ENCODE results near the gene DYNC1H1. TPM values are rescaled to one million over a fixed set of nuclear protein-coding genes. Genes with fewer than 3 reads are reported as not detected.

The DYNC1H1 gene
- polyA plus RNA-seq, 3 donors, result 324 to 350 (median 327) TPM

DNA sequence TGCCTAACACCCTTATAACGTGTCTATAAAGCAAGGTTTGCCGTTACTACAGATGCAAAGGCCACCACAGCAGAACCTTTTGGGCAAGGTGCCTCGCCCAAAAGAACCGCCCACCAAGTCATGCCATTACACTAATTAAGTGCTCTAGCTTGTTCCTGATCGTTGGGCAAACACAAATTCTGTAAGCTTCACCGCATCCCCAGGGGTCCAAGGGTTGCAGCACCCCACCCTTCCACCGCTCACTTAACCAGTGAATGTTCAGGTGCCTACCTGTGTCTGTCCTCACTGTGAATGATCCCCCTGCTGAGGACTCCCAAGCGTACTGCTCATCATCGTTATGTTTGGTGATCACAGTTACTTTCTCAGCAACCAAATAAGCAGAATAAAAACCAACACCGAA is 121.1 kb downstream of the DYNC1H1 start:
- no peak for DNase-seq (ENCODE audit: low read depth in 3 of 3, low spot score in 2 of 3)

- no peak for DNase-seq (ENCODE audit: low read depth in 3 of 3, low spot score in 2 of 3)
Observed at GRCh38 chr14:102085948-102086708, 121.8 kb downstream of the DYNC1H1 start.

DNA sequence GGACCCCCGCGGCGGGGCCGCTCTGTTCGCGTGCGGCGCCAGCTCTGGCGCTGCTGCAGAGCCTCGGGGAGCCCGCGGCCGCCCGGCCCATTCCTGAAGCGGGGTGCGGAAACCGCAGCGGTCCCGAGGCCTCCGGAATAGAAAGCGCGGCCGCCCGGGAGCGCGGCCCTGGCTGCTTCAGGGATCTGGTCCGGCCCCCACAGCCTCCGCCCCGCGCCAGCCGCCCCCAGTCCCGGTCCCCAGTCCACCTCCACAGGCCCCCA is 122.3 kb downstream of the DYNC1H1 start:
- DNase-seq (ENCODE audit: low read depth in 3 of 3, low spot score in 2 of 3), result no peak

DNA sequence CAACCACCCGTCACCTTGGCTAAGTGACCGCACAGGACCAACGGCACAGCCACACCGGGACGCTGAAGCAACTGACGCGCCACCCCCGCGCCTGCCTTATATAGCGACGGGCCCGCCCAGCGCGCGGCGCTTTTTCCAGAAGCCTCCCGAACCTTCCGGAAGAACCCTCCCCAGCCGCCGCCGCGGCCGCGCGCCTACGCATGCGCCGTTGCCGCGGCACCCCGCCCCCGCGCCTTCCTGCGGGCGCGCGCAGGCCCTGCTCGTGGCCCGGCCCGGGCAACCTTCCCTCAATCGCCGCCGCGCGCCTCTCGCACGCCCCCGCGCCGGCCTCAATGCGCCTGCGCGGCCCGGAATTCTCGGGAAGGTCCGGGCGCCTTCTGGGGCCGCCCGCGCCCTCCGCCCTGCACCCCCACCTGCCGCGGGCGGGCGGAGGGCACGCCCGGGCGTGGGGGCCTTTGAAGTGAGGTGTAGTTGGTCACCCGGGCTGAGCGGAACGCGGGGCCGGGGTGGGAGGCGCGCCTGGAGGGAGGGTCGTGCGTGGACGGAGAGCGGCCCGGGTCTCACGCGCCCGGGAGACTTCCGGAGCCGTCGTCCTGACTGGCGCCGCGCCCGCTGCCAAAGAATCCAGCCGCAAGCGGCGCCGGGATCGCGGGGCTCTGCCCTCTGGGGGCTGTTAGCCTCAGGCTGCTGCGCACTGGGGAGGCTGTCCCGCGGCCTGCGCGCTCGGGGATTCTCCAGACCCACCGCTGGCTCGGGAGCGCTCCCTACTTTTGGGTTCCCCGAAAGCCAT is 122.8 kb downstream of the DYNC1H1 start, which contains the start of gene HSP90AA1:
Gene HSP90AA1, minus strand, starts transcription at position 73 of the 790 bp plus-strand sequence. CDS start 666 bp downstream, outside the sequence.
- peak in 2 of 3 donors; percentile 83 to 85 for DNase-seq (ENCODE audit: low read depth in 3 of 3, low spot score in 2 of 3)

DNA sequence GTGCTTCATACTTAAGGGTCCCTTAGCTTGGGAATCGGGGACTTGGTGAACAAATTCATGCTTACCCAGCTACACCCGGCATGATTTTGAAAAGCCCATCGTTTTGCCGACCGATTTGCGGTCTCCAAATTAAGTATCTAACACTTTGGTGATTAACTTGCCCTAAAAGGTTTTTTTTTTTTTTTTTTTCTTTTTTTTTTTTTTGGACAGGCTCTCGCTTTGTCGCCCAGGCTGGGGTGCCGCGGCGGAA is 123.3 kb downstream of the DYNC1H1 start:
- no peak for DNase-seq (ENCODE audit: low read depth in 3 of 3, low spot score in 2 of 3)

DNA sequence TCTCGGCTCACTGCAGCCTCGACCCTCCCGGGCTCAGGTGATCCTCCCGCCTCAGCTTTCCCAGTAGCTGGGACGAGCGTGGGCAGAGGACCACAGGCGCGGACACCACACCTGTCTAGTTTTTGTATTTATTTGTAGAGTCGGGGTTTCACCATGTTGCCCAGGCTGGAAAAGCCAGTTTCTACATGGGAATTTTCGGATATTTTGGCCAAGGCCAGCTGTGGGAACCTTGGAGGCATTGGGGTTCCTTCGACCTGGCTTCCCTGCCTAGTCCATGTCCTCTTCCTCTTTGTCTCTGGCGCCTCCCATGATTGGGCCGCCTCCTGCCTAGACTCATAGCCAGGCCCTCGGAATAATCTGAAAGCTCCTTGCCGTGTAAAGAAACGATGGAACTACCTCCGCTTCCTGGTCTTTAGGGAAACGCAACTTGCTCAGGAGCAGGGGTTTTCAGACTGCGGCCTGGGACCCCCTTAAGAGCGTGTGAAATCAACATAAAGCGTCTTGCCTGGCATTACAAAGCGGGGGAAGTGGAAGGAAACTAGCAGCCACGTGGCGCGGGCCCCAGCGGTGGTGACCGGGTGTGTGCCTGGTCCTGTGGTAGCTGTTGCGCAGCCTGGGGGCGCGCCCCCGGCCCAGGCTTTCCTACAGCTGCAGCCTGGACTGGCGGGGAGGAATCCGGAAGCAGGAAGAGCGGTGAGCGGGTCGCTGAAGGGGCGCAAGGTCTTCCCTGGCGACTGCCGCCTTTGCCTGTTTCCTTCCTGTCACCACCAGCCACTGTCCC is 123.8 kb downstream of the DYNC1H1 start:
- peak in 2 of 3 donors; percentile 17 to 47 for DNase-seq (ENCODE audit: low read depth in 3 of 3, low spot score in 2 of 3)

- DNase-seq (ENCODE audit: low read depth in 3 of 3, low spot score in 2 of 3), result no peak
Observed at GRCh38 chr14:102089621-102090343, 125.4 kb downstream of the DYNC1H1 start.

DNA sequence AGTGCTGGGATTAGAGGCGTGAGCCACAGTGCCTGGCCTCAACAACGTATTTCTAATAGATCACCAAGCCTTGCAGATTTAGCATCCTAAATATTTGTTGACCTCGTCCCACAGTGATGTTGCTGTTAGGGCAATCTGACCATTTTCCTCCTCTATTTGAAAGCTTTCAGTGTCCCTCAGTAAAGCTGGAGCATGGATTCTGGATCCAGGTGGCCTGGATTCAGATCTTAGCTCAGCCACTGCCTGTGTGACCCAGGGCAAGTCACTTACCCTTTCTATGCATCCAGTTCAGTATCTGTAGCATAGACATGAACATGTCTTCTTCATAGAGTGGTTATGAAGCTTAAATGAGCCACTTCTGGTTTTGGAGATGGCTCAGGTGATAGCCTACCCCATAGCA is 126.3 kb downstream of the DYNC1H1 start:
- DNase-seq (ENCODE audit: low read depth in 3 of 3, low spot score in 2 of 3), result no peak

DNA sequence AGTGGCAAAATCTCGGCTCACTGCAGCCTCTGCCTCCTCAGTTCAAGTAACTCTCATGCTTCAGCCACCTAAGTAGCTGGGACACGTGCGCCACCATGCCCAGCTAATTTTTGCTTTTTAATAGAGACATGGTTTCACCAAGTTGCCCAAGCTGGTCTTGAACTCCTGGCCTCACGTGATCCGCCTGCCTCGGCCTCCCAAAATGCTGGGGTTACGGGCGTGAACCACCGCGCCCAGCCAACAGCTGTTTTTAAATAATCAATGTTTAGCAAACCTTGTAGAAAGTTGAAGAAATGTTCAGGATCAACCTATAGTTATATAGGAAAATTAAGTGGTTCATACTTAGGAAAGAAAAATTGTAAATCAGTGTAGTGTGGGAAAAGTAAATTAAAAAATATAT is 128.4 kb downstream of the DYNC1H1 start:
- no peak for DNase-seq (ENCODE audit: low read depth in 3 of 3, low spot score in 2 of 3)

DNA sequence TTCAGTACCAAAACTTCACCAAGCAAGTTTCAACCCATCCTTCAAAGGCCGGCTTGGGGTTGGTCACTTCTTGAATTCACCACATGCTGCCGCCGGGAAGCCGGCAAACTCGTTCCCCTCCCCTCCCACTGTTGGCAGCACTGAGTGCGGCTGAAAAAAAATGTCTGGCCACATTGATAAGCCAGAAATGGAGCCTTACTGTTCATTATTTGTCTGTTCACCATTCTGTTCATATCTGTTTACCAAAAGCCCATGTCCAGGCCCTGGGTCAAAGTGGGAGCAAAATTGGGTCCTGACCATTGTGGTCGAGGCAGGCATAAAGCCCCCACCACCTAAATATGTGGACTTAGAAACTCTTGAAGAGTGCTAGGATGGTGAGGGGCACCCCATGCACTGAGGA is 129.7 kb downstream of the DYNC1H1 start:
- DNase-seq (ENCODE audit: low read depth in 3 of 3, low spot score in 2 of 3), result no peak

DNA sequence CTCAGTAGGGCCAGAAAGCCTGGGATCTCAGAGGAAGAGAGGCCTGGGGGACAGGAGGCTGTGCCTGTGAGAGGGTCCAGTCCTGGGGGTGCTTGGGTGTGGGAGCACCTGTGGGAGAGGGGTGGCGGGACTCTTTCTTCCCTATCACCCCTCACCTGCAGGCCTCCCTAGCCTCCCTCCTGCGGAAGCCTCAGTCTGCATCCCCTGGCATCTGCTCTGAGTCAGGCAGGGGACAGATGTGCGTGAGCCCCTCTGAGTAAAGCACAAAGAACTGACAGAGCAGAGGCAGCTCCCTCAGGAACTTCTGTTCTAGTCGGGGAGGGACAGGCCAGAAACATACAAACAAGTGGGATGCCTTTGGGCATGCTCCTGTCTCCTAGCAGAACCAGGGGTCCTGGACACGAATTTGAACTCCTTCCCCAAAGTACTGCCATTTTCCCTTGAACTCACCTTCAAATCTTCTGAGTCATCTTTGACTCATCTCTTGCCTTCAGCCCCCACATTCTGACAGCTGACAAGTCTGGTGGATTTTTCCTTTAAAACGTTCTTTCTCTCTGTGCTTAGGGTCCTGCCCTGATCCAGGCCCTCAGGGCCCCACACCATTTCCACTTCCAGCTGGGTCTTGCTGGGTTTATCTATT is 131.0 kb downstream of the DYNC1H1 start:
- no peak for DNase-seq (ENCODE audit: low read depth in 3 of 3, low spot score in 2 of 3)

DNA sequence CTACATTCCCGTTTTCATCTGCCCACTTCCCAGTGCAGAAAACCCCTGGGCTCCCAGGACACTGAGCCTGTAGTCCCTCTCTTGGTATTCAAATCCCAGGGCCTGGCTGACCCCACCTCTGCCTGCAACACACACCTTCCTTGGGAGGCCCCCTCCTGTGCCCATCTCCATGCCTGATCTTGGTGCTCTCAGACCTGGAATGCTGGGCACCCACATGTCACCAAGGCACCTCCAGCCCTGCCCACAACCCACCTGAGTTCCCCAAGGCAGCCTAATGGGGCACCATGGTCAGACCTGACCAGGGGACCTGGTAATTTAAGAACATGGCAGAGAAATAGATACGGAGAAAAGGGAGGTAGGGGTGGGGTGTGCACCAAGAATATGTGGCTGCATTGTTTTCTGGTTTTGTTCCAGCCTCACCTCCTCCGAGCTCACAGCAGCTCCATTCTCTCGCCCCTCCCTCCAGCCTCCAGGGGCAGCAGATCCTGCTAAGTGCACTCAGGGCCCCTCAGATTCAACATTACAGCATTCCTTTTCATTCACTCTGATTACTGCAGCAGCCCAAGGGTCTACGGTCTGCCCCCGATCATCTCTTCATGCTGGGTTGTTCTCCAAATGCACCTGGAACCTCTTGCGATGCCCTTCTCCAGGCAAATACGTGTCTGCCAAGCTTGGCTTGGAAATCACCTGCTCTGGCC is 131.6 kb downstream of the DYNC1H1 start:
- DNase-seq (ENCODE audit: low read depth in 3 of 3, low spot score in 2 of 3), result no peak

DNA sequence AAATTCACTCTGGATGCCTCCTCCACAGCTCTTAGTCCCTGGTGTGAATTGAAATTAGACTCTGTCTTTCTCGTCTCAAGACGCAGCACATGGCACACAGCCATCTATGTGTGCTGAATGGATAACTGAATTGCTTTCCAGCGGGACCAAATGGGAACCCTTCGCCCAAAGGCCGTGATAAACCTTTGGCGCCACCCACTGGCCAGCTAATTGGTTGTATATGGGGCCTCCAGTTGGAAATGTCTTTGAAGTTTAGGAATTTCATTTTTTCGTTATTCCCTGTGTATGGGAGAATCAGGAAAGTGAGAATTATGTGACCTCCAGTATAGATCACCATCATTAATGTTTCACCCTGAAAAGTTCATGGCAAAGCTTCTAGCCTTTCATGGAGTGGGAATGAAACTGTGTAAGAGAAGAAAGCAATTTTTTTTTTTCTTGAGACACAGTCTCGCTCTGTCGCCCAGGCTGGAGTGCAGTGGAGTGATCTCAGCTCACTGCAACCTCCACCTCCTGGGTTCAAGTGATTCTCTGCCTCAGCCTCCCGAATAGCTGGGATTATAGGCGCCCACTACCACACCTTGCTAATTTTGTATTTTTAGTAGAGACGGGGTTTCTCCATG is 132.3 kb downstream of the DYNC1H1 start:
- DNase-seq (ENCODE audit: low read depth in 3 of 3, low spot score in 2 of 3), result peak in 2 of 3 donors; percentile 78 to 81

- no peak for DNase-seq (ENCODE audit: low read depth in 3 of 3, low spot score in 2 of 3)
Observed at GRCh38 chr14:102097441-102098135, 133.2 kb downstream of the DYNC1H1 start.

DNA sequence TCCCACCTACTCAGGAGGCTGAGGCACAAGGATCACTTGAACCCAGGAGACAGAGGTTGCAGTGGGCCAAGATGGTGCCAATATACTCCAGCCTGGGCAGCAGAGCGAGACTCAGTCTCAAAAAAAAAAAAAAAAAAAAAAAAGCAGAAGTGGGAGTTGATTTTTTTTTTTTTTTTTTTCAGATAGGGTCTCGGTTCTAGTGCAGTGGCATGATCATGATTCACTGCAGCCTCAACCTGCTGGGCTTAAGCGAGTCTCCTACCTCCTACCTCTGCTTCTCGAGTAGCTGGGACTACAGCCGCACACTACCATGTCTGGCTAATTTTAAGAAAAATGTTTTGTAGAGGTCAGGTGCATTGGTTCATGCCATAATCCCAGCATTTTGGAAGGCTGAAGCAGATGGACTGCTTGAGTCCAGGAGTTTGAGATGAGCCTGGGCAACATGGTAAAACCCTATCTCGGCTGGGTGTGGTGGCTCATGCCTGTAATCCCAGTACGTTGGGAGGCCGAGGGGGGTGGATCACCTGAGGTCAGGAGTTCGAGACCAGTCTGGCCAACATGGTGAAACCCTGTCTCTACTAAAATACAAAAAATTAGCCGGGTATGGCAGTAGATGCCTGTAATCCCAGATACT is 138.8 kb downstream of the DYNC1H1 start:
- no peak for DNase-seq (ENCODE audit: low read depth in 3 of 3, low spot score in 2 of 3)

GRCh38 chr14:102105369-102105768 is 141.0 kb downstream of the DYNC1H1 start:
- no peak for DNase-seq (ENCODE audit: low read depth in 3 of 3, low spot score in 2 of 3)
